ENCODE data around the gene NYAP2.

NYAP2 gene

DNA sequence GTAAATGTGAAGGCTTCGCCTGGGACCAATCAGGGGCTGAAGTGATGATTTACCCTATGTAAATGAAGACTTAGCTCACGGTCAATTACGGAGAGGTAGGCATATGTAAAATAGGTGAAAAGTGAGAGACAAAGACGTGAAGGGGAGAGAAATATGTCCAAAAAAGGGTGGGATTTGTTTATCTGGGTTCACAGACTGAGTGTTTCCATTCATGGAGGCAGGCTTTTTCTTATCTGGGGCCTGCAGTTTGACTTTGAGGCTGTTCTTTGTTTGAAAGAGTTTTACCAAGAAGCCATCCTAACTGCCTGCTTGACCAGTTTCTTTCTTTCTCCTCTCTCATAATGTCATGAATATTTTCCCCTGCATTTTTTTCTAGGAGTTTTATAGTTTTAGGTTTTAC is 202.7 kb downstream of the NYAP2 start:
- no peaks in the 10 kb centered on the region for H3K27me3 ChIP-seq (ENCODE audit: insufficient read depth, poor library complexity, severe bottlenecking)
- DNase-seq (ENCODE audit: low read depth in 1 of 2, low spot score in 1 of 2), result no peak
- no peak overlapping the region for H3K27ac ChIP-seq (replicated peaks)
- H3K4me3 ChIP-seq (replicated peaks; ENCODE audit: insufficient read depth, low read length), result no peak overlapping the region
- TF ChIP-seq SPI1 (IDR thresholded peaks at IDR 0.05; ENCODE audit: borderline replicate concordance, low read depth), result no peak
- no peak for TF ChIP-seq GABPA (IDR thresholded peaks at IDR 0.05; ENCODE audit: low read depth)
- TF ChIP-seq, protein P1, sequence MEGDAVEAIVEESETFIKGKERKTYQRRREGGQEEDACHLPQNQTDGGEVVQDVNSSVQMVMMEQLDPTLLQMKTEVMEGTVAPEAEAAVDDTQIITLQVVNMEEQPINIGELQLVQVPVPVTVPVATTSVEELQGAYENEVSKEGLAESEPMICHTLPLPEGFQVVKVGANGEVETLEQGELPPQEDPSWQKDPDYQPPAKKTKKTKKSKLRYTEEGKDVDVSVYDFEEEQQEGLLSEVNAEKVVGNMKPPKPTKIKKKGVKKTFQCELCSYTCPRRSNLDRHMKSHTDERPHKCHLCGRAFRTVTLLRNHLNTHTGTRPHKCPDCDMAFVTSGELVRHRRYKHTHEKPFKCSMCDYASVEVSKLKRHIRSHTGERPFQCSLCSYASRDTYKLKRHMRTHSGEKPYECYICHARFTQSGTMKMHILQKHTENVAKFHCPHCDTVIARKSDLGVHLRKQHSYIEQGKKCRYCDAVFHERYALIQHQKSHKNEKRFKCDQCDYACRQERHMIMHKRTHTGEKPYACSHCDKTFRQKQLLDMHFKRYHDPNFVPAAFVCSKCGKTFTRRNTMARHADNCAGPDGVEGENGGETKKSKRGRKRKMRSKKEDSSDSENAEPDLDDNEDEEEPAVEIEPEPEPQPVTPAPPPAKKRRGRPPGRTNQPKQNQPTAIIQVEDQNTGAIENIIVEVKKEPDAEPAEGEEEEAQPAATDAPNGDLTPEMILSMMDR (IDR thresholded peaks at IDR 0.05; ENCODE audit: insufficient read depth, low read length), result no peak
- TF ChIP-seq POLR2AphosphoS5 (IDR thresholded peaks at IDR 0.05; ENCODE audit: low read depth), result no peak
- TF ChIP-seq, protein P2, sequence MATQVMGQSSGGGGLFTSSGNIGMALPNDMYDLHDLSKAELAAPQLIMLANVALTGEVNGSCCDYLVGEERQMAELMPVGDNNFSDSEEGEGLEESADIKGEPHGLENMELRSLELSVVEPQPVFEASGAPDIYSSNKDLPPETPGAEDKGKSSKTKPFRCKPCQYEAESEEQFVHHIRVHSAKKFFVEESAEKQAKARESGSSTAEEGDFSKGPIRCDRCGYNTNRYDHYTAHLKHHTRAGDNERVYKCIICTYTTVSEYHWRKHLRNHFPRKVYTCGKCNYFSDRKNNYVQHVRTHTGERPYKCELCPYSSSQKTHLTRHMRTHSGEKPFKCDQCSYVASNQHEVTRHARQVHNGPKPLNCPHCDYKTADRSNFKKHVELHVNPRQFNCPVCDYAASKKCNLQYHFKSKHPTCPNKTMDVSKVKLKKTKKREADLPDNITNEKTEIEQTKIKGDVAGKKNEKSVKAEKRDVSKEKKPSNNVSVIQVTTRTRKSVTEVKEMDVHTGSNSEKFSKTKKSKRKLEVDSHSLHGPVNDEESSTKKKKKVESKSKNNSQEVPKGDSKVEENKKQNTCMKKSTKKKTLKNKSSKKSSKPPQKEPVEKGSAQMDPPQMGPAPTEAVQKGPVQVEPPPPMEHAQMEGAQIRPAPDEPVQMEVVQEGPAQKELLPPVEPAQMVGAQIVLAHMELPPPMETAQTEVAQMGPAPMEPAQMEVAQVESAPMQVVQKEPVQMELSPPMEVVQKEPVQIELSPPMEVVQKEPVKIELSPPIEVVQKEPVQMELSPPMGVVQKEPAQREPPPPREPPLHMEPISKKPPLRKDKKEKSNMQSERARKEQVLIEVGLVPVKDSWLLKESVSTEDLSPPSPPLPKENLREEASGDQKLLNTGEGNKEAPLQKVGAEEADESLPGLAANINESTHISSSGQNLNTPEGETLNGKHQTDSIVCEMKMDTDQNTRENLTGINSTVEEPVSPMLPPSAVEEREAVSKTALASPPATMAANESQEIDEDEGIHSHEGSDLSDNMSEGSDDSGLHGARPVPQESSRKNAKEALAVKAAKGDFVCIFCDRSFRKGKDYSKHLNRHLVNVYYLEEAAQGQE (IDR thresholded peaks at IDR 0.05; ENCODE audit: insufficient replicate concordance, low read depth), result no peak

DNA sequence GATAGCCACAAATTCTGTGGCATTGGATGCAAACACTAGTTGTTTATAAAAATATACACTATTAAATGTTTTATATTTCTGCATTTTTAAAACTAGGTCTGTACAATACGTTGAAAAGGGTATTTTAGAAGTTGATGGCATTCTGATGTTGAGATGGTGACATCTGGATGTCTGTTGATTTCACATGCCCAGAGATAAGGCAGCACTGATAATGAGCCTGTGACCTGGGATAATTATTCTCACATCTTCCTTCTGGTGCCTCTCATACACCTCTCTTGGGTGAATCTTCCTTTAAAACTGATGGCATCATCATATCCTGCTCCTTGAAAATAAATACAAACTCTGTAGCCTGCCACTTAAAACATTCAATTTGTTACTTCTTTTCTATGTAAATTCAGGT is 208.6 kb downstream of the NYAP2 start:
- TF ChIP-seq GABPA (IDR thresholded peaks at IDR 0.05; ENCODE audit: low read depth) (no peak), POLR2AphosphoS5 (IDR thresholded peaks at IDR 0.05; ENCODE audit: low read depth) (no peak), SPI1 (IDR thresholded peaks at IDR 0.05; ENCODE audit: borderline replicate concordance, low read depth) (no peak)
- TF ChIP-seq, protein P1 (IDR thresholded peaks at IDR 0.05; ENCODE audit: insufficient read depth, low read length), result no peak
- TF ChIP-seq, protein P2 (IDR thresholded peaks at IDR 0.05; ENCODE audit: insufficient replicate concordance, low read depth), result no peak
- Histone ChIP-seq H3K27ac (replicated peaks) (no peak overlapping the region), H3K27me3 (ENCODE audit: insufficient read depth, poor library complexity, severe bottlenecking) (no peaks in the 10 kb centered on the region), H3K4me3 (replicated peaks; ENCODE audit: insufficient read depth, low read length) (no peak overlapping the region)
- no peak for DNase-seq (ENCODE audit: low read depth in 1 of 2, low spot score in 1 of 2)

DNA sequence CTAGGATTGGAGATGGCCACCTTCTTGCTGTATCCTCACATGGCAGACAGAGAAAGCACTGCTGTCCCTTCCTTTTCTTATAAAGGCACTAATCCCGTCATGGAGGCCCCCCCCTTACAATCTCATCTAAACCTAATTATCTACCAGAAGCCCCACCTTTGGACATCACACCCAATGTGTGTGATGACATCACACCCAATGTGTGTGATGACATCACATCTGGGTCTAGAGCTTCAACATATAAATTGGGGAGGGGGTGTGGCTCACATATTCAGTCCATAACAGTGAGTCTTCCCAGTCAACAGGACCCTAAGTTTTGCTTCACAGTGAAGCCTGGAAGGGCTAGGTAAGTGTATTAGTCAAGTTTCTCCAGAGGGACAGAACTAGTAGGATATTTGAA is 213.1 kb downstream of the NYAP2 start:
- TF ChIP-seq GABPA (IDR thresholded peaks at IDR 0.05; ENCODE audit: low read depth) (no peak), POLR2AphosphoS5 (IDR thresholded peaks at IDR 0.05; ENCODE audit: low read depth) (no peak), SPI1 (IDR thresholded peaks at IDR 0.05; ENCODE audit: borderline replicate concordance, low read depth) (no peak)
- TF ChIP-seq, protein P2 (IDR thresholded peaks at IDR 0.05; ENCODE audit: insufficient replicate concordance, low read depth), result no peak
- TF ChIP-seq, protein P1 (IDR thresholded peaks at IDR 0.05; ENCODE audit: insufficient read depth, low read length), result no peak
- H3K4me3 ChIP-seq (replicated peaks; ENCODE audit: insufficient read depth, low read length), result no peak overlapping the region
- DNase-seq (ENCODE audit: low read depth in 1 of 2, low spot score in 1 of 2), result no peak

More for the DNA sequence above, 213.1 kb downstream of the NYAP2 start:
- no peaks in the 10 kb centered on the region for H3K27me3 ChIP-seq (ENCODE audit: insufficient read depth, poor library complexity, severe bottlenecking)
- no peak overlapping the region for H3K27ac ChIP-seq (replicated peaks)

All from HL-60 (cell line).